K562 (cell line): ENCODE measurements around the gene INTS6. TPM values are rescaled to one million over a fixed set of nuclear protein-coding genes. Genes with fewer than 3 reads are reported as not detected.

Source experiments
- ATAC-seq: fragments of 200-7000 bp; cut with Tn5 transposase; 3 replicates; pipeline ENCODE4 v1.9.1; 2020; ENCODE audit warnings: moderate library complexity
- BruUV-seq: library from RNA; stranded (reverse); fragments of 400-500 nt; replicated peaks from 2 replicates; lab custom pipeline; 2021; lab: Mats Ljungman, UMichigan
- CTCF ChIA-PET: fragments of 300-600 bp; formaldehyde crosslinking; extraction: SDS; loops from one replicate; lab custom pipeline; 2021; ENCODE audit warnings: low intra/inter-chr PET ratio; lab: Yijun Ruan, JAX
- POLR2A ChIA-PET: fragments of 300-600, 350-650 bp; sonication (Branson Sonifier 250); formaldehyde crosslinking; extraction: SDS; loops from one replicate; lab custom pipeline; 2021; ENCODE audit warnings: antibody characterized with exemption, inconsistent platforms; lab: Yijun Ruan, JAX
- DNase-seq, 4 experiments: peaks; one replicate each; pipeline versions ENCODE4 v3.0.0 to v3.0.0-alpha.2; 2011 to 2018; ENCODE audit warnings: low spot score in 3 of 4, mixed read lengths in 3 of 4; ENCODE audit errors: extremely low read depth in 1 of 4
- FAIRE-seq: peaks from 2 replicates; lab custom pipeline; 2011; peaks lifted over from hg19 to GRCh38; lab: Jason Lieb, UNC
- H2AFZ ChIP-seq: 2 replicates; pipeline ENCODE4 v1.6.0; 2011; ENCODE audit warnings: low read depth, low read length, control low read depth, inconsistent platforms
- H3K27ac ChIP-seq: fragments of 200-600 bp; 3 replicates; pipeline ENCODE4 v1.8.0; 2011; ENCODE audit warnings: low read depth, mild to moderate bottlenecking, control low read depth, inconsistent platforms, low read length, moderate library complexity, mixed read lengths; ENCODE audit errors: extremely low read depth
- H3K27me3 ChIP-seq, 2 experiments: fragments of 300-600 bp in 1 of 2; 2 replicates in 1 of 2; 3 replicates in 1 of 2; pipeline versions ENCODE4 v1.6.0 to v1.8.0; 2011; ENCODE audit warnings: inconsistent platforms in 2 of 2, low read length in 2 of 2, mild to moderate bottlenecking in 1 of 2, mixed read lengths in 1 of 2, moderate library complexity in 1 of 2; ENCODE audit not compliant: control insufficient read depth in 2 of 2, insufficient read depth in 2 of 2
- H3K36me3 ChIP-seq: fragments of 300-600 bp; 3 replicates; pipeline ENCODE4 v1.8.0; 2011; ENCODE audit warnings: mild to moderate bottlenecking, low read length, inconsistent platforms; ENCODE audit not compliant: control insufficient read depth, insufficient read depth
- H3K4me1 ChIP-seq, 2 experiments: fragments of 200-600 bp in 1 of 2; replicated peaks in 1 of 2; 2 replicates in 1 of 2; 3 replicates in 1 of 2; pipeline versions ENCODE4 v1.5.1 to v1.8.0; 2011; ENCODE audit warnings: inconsistent platforms in 2 of 2, low read length in 2 of 2, mild to moderate bottlenecking in 1 of 2, mixed read lengths in 1 of 2, moderate library complexity in 1 of 2; ENCODE audit not compliant: control insufficient read depth in 2 of 2, insufficient read depth in 2 of 2
- H3K4me2 ChIP-seq: 2 replicates; pipeline ENCODE4 v1.6.1; 2011; ENCODE audit warnings: low read length, control low read depth, inconsistent platforms, mixed read lengths; ENCODE audit not compliant: insufficient read depth
- H3K4me3 ChIP-seq: fragments of 200-600 bp; sonication (generic), shearing (Covaris generic); 2 replicates; pipeline ENCODE4 v1.5.1; 2016; ENCODE audit warnings: control low read depth, inconsistent platforms
- H3K79me2 ChIP-seq: fragments of 200-600 bp; 3 replicates; pipeline ENCODE4 v1.8.0; 2011; ENCODE audit warnings: low read length, inconsistent platforms; ENCODE audit not compliant: control insufficient read depth, insufficient read depth
- H3K9ac ChIP-seq, 2 experiments: 2 replicates each; pipeline versions ENCODE4 v1.6.0 to v1.6.1; 2011; ENCODE audit warnings: low read depth in 2 of 2, low read length in 2 of 2, control low read depth in 1 of 2, inconsistent platforms in 1 of 2, mild to moderate bottlenecking in 1 of 2, mixed read lengths in 1 of 2; ENCODE audit not compliant: insufficient read depth in 1 of 2
- H3K9me1 ChIP-seq: one replicate; pipeline ENCODE4 v1.6.0; 2011; ENCODE audit warnings: inconsistent platforms, mild to moderate bottlenecking, low read length, moderate library complexity; ENCODE audit not compliant: control insufficient read depth, insufficient read depth
- H3K9me3 ChIP-seq: replicated peaks from 2 replicates; pipeline ENCODE4 v1.5.1; 2011; ENCODE audit warnings: low read depth, low read length, inconsistent platforms; ENCODE audit not compliant: control insufficient read depth, insufficient read depth
- H4K20me1 ChIP-seq: replicated peaks from 2 replicates; pipeline ENCODE4 v1.6.1; 2011; ENCODE audit warnings: low read length, inconsistent platforms, mixed read lengths; ENCODE audit not compliant: control insufficient read depth, insufficient read depth
- E4F1 ChIP-seq: fragments of 250-450 bp; sonication (Bioruptor Pico); IDR thresholded peaks from 2 replicates; pipeline ENCODE4 v1.5.0; 2021; ENCODE audit warnings: mild to moderate bottlenecking, borderline replicate concordance
- EP300 ChIP-seq: IDR thresholded peaks from 2 replicates; pipeline ENCODE4 v1.6.1; 2012; ENCODE audit warnings: low read length, improper control_type of control experiment
- GATAD2B ChIP-seq: fragments of 450-650 bp; IDR thresholded peaks from 2 replicates; pipeline ENCODE4 v1.6.1; 2017; ENCODE audit warnings: mild to moderate bottlenecking, borderline replicate concordance
- ID3 ChIP-seq, 2 experiments: fragments of 250-450 bp in 1 of 2; fragments of 450-650 bp in 1 of 2; sonication (Bioruptor Pico) in 1 of 2; IDR thresholded peaks; 2 replicates each; pipeline versions ENCODE4 v1.6.1 to v1.8.0; 2016 to 2021; ENCODE audit warnings: mild to moderate bottlenecking in 2 of 2, moderate library complexity in 2 of 2, missing compliant biosample characterization in 1 of 2, missing genetic modification characterization in 1 of 2
- MTA3 ChIP-seq: fragments of 450-650 bp; formaldehyde crosslinking; IDR thresholded peaks from 2 replicates; pipeline ENCODE4 v1.6.1; 2017; ENCODE audit warnings: mild to moderate bottlenecking, borderline replicate concordance
- WGBS: fragments of 100-300 bp; shearing (Covaris generic); methylation state at CpG from one replicate; pipeline ENCODE4 v1.1.6; 2016; ENCODE audit warnings: low coverage, mixed read lengths; ENCODE audit not compliant: insufficient coverage; ENCODE audit errors: missing lambda C conversion rate; 5-methylcytosine and 5-hydroxymethylcytosine counted together
- in situ Hi-C: fragments of 300-500 bp; cut with MboI; formaldehyde crosslinking; loops from 4 replicates; pipeline ENCODE4 v1.15.0; 2018; ENCODE audit warnings: inconsistent platforms, mixed read lengths
- intact Hi-C: fragments of 100-400 bp; cut with micrococcal nuclease; formaldehyde crosslinking; loops from 2 replicates; pipeline ENCODE4 v1.14.2; 2022
- polyA plus RNA-seq, 8 experiments: library from polyadenylated mRNA; depleted of rRNA in 4 of 8; stranded (reverse) in 5 of 8; unstranded in 3 of 8; fragments of >200 nt; fragmentation: Nextera tagmentation in 2 of 8; fragmentation: Illumina TruSeq in 1 of 8; extraction: Ambion mirVana in 2 of 8; extraction: Trizol in 1 of 8; gene quantifications; 2 replicates each; pipeline versions ENCODE4 v1.2.1 to v1.2.3, GENCODE V29; 2011 to 2014; ENCODE audit warnings: inconsistent platforms in 1 of 8, missing spikeins in 1 of 8
- total RNA-seq, 7 experiments: library from RNA; depleted of rRNA in 6 of 7; stranded (reverse); fragments of >200 nt in 6 of 7; fragmentation: Illumina TruSeq in 2 of 7; extraction: Trizol in 2 of 7; gene quantifications; 2 replicates each; pipeline versions ENCODE4 v1.2.1 to v1.2.3, GENCODE V29; 2011 to 2021; ENCODE audit warnings: low replicate concordance in 1 of 7

The INTS6 gene
- total and polyA plus RNA-seq, 9 of the 15 experiments (the other 6 are each of a cell fraction or from before 2014, with no cell fraction given): 3.7 to 29.8 (median 16.1) TPM

GRCh38 chr13:51339952-51340732 is 112.7 kb downstream of the INTS6 start (continued):
- TF ChIP-seq ID3 (CRISPR knock-in tag; IDR thresholded peaks at IDR 0.05): no peak
- TF ChIP-seq ID3 (tag; IDR thresholded peaks at IDR 0.05): no peak
- TF ChIP-seq E4F1 (CRISPR knock-in tag): no peak
- no peak for TF ChIP-seq MTA3
- TF ChIP-seq, all 486 proteins: peak for 0

GRCh38 chr13:51339354-51339753 is 113.5 kb downstream of the INTS6 start, which contains the start of gene SERPINE3:
TSS of gene SERPINE3 (plus strand) at chr13:51339691. CDS start at chr13:51341092, 1,401 bp downstream.
- Histone ChIP-seq H3K36me3 (no peaks in the 10 kb centered on the region), H3K4me3 (no peak within 1 kb of the TSS), H3K79me2 (no peaks in the 10 kb centered on the region), H3K9me3 (no peaks in the 10 kb centered on the region), H3K9me1 (no peaks in the 10 kb centered on the region), H3K4me2 (no peak within 1 kb of the TSS), H3K9ac (no peak within 1 kb of the TSS), H3K4me1 (no peaks in the 10 kb centered on the region), H3K27me3 (peaks cover 10 to 51% of the 10 kb centered on the region in 2 experiments), H3K27ac (no peak within 1 kb of the TSS), H2AFZ (no peak within 1 kb of the TSS), H4K20me1 (no peaks in the 10 kb centered on the region; the same call in 1 of the 2 replicates)
- ChIA-PET CTCF (interaction anchor here (0.6 kb wide), 1 partner anchor 85 kb away, joined by 3 read pairs; no protein-coding TSS in a partner anchor), POLR2A (no interaction called here)
- no TSS peak for BruUV-seq
- intact Hi-C loops (no loop called here), in situ Hi-C loops (no loop called here)
- FAIRE-seq: no peak
- TF ChIP-seq GATAD2B: no peak
- TF ChIP-seq EP300: no peak
- under 1% methylated on average over 11 of the region's 11 CpGs for WGBS
- no peak for ATAC-seq
- no peak for DNase-seq
